WTC11 (cell line): ENCODE measurements around the gene AOX1.

Source experiments
- ESRRA ChIP-seq: sonication (generic); formaldehyde crosslinking; IDR thresholded peaks from 2 replicates; pipeline ENCODE4 v1.8.1; 2022; ENCODE audit warnings: mild to moderate bottlenecking, missing genetic modification reagents, borderline replicate concordance
- JUN ChIP-seq: sonication (generic); formaldehyde crosslinking; IDR thresholded peaks from 2 replicates; pipeline ENCODE4 v1.8.0; 2023; ENCODE audit warnings: mild to moderate bottlenecking, missing genetic modification reagents
- MYBL2 ChIP-seq: sonication (generic); formaldehyde crosslinking; IDR thresholded peaks from 2 replicates; pipeline ENCODE4 v1.8.1; 2023; ENCODE audit warnings: mild to moderate bottlenecking, moderate library complexity, missing genetic modification reagents
- NFE2L1 ChIP-seq: sonication (generic); formaldehyde crosslinking; IDR thresholded peaks from 2 replicates; pipeline ENCODE4 v1.8.1; 2023; ENCODE audit warnings: missing genetic modification reagents
- SOX15 ChIP-seq: fragments of 250-450 bp; sonication (Bioruptor Pico); IDR thresholded peaks from 2 replicates; pipeline ENCODE4 v1.9.0; 2021; ENCODE audit warnings: mild to moderate bottlenecking
- SP1 ChIP-seq: sonication (generic); formaldehyde crosslinking; conservative IDR thresholded peaks from 2 replicates; pipeline ENCODE4 v1.8.1; 2022; ENCODE audit warnings: missing genetic modification reagents
- TF ChIP-seq, protein P1 (sequence below): fragments of 200-600 bp; IDR thresholded peaks from 2 replicates; pipeline ENCODE4 v1.8.0; 2022; ENCODE audit warnings: antibody characterized with exemption
- TF ChIP-seq, protein P2 (sequence below): sonication (generic); formaldehyde crosslinking; IDR thresholded peaks from 2 replicates; pipeline ENCODE4 v1.8.1; 2022; ENCODE audit warnings: mild to moderate bottlenecking, moderate library complexity, missing genetic modification reagents
- TF ChIP-seq, protein P3 (sequence below): sonication (generic); formaldehyde crosslinking; IDR thresholded peaks from 2 replicates; pipeline ENCODE4 v1.8.1; 2022; ENCODE audit warnings: low read depth, missing genetic modification reagents, borderline replicate concordance
- TF ChIP-seq, protein P4 (sequence below): sonication (generic); formaldehyde crosslinking; IDR thresholded peaks from 2 replicates; pipeline ENCODE4 v1.8.0; 2022; ENCODE audit warnings: mild to moderate bottlenecking, missing genetic modification reagents
- TF ChIP-seq, protein P5 (sequence below): sonication (generic); formaldehyde crosslinking; IDR thresholded peaks from 2 replicates; pipeline ENCODE4 v1.8.1; 2023; ENCODE audit warnings: mild to moderate bottlenecking, missing genetic modification reagents, moderate library complexity
- TF ChIP-seq, protein P6 (sequence below): fragments of 250-450 bp; sonication (Bioruptor Pico); IDR thresholded peaks from 2 replicates; pipeline ENCODE4 v1.9.0; 2021; ENCODE audit warnings: mild to moderate bottlenecking, borderline replicate concordance
- TF ChIP-seq, protein P7 (sequence below): fragments of 250-450 bp; sonication (Bioruptor Pico); conservative IDR thresholded peaks from 2 replicates; pipeline ENCODE4 v1.9.0; 2021; ENCODE audit warnings: mild to moderate bottlenecking
- TF ChIP-seq, protein P8 (sequence below): sonication (generic); formaldehyde crosslinking; IDR thresholded peaks from 2 replicates; pipeline ENCODE4 v1.8.0; 2022; ENCODE audit warnings: mild to moderate bottlenecking, missing genetic modification reagents

DNA sequence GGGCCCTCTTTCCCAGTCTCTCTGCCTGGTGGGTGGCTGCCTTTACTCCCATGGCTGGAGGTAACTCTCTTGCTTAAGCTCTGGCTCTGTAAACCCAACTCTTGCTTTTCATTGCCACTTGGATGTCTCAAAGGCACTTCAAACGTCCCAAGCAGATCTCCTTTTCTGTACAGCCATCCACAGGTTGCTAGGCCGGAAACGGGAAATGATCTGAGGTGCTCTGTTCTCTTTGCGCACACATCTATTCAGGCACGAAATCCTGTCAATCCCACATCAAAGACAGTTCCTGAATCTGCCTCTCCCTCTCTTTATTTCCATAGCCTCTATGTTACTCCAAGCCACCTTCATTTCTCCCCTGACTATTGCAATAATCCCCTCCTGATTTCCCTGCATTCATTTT, 87.4 kb downstream of the AOX1 start:
- TF ChIP-seq, protein P1, sequence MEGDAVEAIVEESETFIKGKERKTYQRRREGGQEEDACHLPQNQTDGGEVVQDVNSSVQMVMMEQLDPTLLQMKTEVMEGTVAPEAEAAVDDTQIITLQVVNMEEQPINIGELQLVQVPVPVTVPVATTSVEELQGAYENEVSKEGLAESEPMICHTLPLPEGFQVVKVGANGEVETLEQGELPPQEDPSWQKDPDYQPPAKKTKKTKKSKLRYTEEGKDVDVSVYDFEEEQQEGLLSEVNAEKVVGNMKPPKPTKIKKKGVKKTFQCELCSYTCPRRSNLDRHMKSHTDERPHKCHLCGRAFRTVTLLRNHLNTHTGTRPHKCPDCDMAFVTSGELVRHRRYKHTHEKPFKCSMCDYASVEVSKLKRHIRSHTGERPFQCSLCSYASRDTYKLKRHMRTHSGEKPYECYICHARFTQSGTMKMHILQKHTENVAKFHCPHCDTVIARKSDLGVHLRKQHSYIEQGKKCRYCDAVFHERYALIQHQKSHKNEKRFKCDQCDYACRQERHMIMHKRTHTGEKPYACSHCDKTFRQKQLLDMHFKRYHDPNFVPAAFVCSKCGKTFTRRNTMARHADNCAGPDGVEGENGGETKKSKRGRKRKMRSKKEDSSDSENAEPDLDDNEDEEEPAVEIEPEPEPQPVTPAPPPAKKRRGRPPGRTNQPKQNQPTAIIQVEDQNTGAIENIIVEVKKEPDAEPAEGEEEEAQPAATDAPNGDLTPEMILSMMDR, result no peak
- no peak for TF ChIP-seq MYBL2
- TF ChIP-seq, protein P2, sequence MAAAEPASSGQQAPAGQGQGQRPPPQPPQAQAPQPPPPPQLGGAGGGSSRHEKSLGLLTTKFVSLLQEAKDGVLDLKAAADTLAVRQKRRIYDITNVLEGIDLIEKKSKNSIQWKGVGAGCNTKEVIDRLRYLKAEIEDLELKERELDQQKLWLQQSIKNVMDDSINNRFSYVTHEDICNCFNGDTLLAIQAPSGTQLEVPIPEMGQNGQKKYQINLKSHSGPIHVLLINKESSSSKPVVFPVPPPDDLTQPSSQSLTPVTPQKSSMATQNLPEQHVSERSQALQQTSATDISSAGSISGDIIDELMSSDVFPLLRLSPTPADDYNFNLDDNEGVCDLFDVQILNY, result no peak
- TF ChIP-seq NFE2L1 (CRISPR knock-in tag), result no peak
- TF ChIP-seq SOX15 (CRISPR knock-in tag), result no peak
- TF ChIP-seq, protein P3, sequence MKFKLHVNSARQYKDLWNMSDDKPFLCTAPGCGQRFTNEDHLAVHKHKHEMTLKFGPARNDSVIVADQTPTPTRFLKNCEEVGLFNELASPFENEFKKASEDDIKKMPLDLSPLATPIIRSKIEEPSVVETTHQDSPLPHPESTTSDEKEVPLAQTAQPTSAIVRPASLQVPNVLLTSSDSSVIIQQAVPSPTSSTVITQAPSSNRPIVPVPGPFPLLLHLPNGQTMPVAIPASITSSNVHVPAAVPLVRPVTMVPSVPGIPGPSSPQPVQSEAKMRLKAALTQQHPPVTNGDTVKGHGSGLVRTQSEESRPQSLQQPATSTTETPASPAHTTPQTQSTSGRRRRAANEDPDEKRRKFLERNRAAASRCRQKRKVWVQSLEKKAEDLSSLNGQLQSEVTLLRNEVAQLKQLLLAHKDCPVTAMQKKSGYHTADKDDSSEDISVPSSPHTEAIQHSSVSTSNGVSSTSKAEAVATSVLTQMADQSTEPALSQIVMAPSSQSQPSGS (CRISPR knock-in tag), result no peak
- TF ChIP-seq, protein P4, sequence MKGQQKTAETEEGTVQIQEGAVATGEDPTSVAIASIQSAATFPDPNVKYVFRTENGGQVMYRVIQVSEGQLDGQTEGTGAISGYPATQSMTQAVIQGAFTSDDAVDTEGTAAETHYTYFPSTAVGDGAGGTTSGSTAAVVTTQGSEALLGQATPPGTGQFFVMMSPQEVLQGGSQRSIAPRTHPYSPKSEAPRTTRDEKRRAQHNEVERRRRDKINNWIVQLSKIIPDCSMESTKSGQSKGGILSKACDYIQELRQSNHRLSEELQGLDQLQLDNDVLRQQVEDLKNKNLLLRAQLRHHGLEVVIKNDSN (CRISPR knock-in tag), result no peak
- TF ChIP-seq, protein P5, sequence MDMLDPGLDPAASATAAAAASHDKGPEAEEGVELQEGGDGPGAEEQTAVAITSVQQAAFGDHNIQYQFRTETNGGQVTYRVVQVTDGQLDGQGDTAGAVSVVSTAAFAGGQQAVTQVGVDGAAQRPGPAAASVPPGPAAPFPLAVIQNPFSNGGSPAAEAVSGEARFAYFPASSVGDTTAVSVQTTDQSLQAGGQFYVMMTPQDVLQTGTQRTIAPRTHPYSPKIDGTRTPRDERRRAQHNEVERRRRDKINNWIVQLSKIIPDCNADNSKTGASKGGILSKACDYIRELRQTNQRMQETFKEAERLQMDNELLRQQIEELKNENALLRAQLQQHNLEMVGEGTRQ (CRISPR knock-in tag), result no peak
- TF ChIP-seq JUN, result no peak
- TF ChIP-seq, protein P6, sequence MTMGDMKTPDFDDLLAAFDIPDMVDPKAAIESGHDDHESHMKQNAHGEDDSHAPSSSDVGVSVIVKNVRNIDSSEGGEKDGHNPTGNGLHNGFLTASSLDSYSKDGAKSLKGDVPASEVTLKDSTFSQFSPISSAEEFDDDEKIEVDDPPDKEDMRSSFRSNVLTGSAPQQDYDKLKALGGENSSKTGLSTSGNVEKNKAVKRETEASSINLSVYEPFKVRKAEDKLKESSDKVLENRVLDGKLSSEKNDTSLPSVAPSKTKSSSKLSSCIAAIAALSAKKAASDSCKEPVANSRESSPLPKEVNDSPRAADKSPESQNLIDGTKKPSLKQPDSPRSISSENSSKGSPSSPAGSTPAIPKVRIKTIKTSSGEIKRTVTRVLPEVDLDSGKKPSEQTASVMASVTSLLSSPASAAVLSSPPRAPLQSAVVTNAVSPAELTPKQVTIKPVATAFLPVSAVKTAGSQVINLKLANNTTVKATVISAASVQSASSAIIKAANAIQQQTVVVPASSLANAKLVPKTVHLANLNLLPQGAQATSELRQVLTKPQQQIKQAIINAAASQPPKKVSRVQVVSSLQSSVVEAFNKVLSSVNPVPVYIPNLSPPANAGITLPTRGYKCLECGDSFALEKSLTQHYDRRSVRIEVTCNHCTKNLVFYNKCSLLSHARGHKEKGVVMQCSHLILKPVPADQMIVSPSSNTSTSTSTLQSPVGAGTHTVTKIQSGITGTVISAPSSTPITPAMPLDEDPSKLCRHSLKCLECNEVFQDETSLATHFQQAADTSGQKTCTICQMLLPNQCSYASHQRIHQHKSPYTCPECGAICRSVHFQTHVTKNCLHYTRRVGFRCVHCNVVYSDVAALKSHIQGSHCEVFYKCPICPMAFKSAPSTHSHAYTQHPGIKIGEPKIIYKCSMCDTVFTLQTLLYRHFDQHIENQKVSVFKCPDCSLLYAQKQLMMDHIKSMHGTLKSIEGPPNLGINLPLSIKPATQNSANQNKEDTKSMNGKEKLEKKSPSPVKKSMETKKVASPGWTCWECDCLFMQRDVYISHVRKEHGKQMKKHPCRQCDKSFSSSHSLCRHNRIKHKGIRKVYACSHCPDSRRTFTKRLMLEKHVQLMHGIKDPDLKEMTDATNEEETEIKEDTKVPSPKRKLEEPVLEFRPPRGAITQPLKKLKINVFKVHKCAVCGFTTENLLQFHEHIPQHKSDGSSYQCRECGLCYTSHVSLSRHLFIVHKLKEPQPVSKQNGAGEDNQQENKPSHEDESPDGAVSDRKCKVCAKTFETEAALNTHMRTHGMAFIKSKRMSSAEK (CRISPR knock-in tag), result no peak
- no peak for TF ChIP-seq SP1 (CRISPR knock-in tag)
- TF ChIP-seq, protein P7, sequence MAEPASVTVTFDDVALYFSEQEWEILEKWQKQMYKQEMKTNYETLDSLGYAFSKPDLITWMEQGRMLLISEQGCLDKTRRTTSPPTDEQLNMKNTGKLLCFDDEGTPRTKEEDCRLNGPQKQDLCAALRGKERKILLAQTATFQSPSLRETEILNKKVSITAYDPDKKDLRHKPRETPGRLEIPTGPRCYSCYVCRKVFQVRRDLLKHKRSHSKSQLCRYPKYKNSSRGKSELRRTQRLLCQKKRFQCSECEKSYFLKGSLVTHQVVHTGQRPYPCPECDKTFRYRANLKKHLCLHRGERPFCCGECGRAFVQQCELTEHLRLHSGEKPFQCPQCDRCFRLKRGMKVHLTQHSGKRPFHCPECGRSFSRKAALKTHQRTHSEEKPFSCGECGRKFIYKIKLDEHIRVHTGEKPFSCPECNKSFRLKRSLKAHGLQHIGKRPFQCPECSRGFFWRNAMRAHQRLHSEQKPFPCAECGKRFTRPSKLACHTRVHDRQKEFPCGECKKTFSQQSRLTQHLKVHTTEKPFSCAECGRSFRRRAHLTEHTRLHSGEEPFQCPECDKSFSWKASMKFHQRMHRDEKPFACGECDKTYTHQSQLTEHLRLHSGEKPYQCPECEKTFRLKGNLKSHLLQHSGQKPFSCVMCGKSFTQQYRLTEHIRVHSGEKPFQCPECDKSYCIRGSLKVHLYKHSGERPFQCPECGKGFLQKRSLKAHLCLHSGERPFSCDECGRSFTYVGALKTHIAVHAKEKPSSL (CRISPR knock-in tag), result no peak
- TF ChIP-seq, protein P8, sequence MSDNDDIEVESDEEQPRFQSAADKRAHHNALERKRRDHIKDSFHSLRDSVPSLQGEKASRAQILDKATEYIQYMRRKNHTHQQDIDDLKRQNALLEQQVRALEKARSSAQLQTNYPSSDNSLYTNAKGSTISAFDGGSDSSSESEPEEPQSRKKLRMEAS (CRISPR knock-in tag), result no peak
- no peak for TF ChIP-seq ESRRA
